Spleen (tissue), 7 donors: ENCODE results near the gene MRPL38.

Source experiments
- POLR2AphosphoS5 ChIP-seq, 3 donors: sonication (generic); formaldehyde crosslinking; IDR thresholded peaks; one replicate each; pipeline ENCODE4 v1.5.1; 2017; ENCODE audit warnings: antibody characterized with exemption in 3 of 3
- TF ChIP-seq, protein P1 (sequence below), 11 experiments: fragments of 200-600 bp in 7 of 11; fragments of 450-650 bp in 4 of 11; sonication (generic) in 4 of 11; IDR thresholded peaks in 8 of 11; conservative IDR thresholded peaks in 3 of 11; 1 replicate in 7 of 11; 2 replicates in 4 of 11; pipeline versions ENCODE4 v1.4.0 to v1.8.0; 2016 to 2021; ENCODE audit warnings: antibody characterized with exemption in 11 of 11, inconsistent platforms in 4 of 11, mild to moderate bottlenecking in 1 of 11
- donor health status: DM: no; HTN: no; CAD: no; lungs with moderate emphysema.
- donor health status: DM: no; HTN: no; CAD: no.
- donor health status: DM: no; HTN: no; CAD: no.

DNA sequence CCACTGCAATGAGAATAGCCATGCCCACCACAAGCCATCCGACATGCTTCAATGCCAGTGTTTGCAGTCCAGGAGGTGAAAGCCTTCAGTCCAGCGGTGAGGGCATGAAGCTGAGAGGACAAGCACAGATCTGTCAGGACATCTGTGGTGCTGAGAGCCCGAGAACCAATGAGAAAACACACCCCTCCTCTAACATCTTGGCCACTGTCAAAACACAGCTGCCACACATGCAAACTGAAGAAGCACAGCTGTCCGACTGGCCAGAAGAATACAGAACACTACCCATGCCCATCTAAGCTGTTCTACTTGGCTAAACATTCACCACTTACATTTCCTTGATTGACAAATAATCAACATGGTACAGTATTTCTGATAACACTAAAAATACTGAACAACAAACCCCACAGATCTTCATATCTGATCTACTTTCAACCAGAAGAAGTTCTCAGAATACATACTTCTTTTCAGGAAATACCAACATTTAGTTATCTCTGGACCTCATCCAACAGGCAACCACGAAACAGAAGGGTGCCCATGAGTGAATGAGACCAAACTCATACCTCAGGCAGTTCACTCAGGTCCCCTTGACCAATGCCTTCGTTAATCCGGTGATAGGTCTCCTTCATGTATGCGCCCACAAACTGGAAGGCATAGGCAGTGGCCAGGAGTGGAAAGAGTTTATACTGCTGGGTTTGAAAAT, 46.3 kb upstream of the MRPL38 start:
- TF ChIP-seq, protein P1, sequence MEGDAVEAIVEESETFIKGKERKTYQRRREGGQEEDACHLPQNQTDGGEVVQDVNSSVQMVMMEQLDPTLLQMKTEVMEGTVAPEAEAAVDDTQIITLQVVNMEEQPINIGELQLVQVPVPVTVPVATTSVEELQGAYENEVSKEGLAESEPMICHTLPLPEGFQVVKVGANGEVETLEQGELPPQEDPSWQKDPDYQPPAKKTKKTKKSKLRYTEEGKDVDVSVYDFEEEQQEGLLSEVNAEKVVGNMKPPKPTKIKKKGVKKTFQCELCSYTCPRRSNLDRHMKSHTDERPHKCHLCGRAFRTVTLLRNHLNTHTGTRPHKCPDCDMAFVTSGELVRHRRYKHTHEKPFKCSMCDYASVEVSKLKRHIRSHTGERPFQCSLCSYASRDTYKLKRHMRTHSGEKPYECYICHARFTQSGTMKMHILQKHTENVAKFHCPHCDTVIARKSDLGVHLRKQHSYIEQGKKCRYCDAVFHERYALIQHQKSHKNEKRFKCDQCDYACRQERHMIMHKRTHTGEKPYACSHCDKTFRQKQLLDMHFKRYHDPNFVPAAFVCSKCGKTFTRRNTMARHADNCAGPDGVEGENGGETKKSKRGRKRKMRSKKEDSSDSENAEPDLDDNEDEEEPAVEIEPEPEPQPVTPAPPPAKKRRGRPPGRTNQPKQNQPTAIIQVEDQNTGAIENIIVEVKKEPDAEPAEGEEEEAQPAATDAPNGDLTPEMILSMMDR (IDR thresholded peaks at IDR 0.05 in 8 of 11, conservative IDR thresholded peaks at IDR 0.05 in 3 of 11) = no peak
- TF ChIP-seq POLR2AphosphoS5 (IDR thresholded peaks at IDR 0.05) = peak in 1 of 3 donors; percentile 23
